Stomach smooth muscle (tissue), 2 donors: Measurements from ENCODE around the gene CNTNAP2.
"Not testable (repeated sequence)": the region's sequence is repeated elsewhere in the genome, so short reads cannot be mapped to it uniquely, and the experiment has no call there.

Source experiments
- H3K27ac ChIP-seq: one replicate; pipeline ENCODE4 v1.7.0; 2013; ENCODE audit warnings: mild to moderate bottlenecking, low read length, inconsistent platforms
- H3K27me3 ChIP-seq, 2 donors: one replicate each; pipeline ENCODE4 v1.7.0; 2013; ENCODE audit warnings: low read length in 2 of 2; ENCODE audit not compliant: insufficient read depth in 2 of 2, control insufficient read depth in 1 of 2
- H3K36me3 ChIP-seq, 2 donors: one replicate each; pipeline ENCODE4 v1.7.0; 2013; ENCODE audit warnings: low read length in 2 of 2; ENCODE audit not compliant: control insufficient read depth in 2 of 2, insufficient read depth in 2 of 2
- H3K4me1 ChIP-seq: one replicate; pipeline ENCODE4 v1.7.0; 2013; ENCODE audit warnings: low read length; ENCODE audit not compliant: control insufficient read depth, insufficient read depth
- H3K4me3 ChIP-seq, 2 donors: one replicate each; pipeline ENCODE4 v1.7.0; 2013; ENCODE audit warnings: low read length in 2 of 2
- H3K9ac ChIP-seq, 2 donors: one replicate each; pipeline ENCODE4 v1.7.0; 2013; ENCODE audit warnings: low read length in 2 of 2, mild to moderate bottlenecking in 1 of 2
- H3K9me3 ChIP-seq, 2 donors: one replicate each; pipeline ENCODE4 v1.7.0; 2013; ENCODE audit warnings: low read length in 2 of 2; ENCODE audit not compliant: control insufficient read depth in 2 of 2
- donor health status: healthy.
- donor health status: Pancreatic carcinoma.

The CNTNAP2 gene

GRCh38 chr7:146146831-146147486, 30.4 kb downstream of the CNTNAP2 start:
- Histone ChIP-seq H3K36me3 (no peaks in the 10 kb centered on the region), H3K9me3 (no peaks in the 10 kb centered on the region), H3K27ac (no peak overlapping the region), H3K9ac (no peak overlapping the region), H3K27me3 (no peaks in the 10 kb centered on the region), H3K4me1 (no peaks in the 10 kb centered on the region), H3K4me3 (no peak overlapping the region)

GRCh38 chr7:146150153-146150552, 33.6 kb downstream of the CNTNAP2 start:
- H3K27me3 ChIP-seq, result no peaks in the 10 kb centered on the region
- H3K4me1 ChIP-seq, result no peaks in the 10 kb centered on the region
- no peaks in the 10 kb centered on the region for H3K9me3 ChIP-seq
- no peak overlapping the region for H3K27ac ChIP-seq
- no peak overlapping the region for H3K4me3 ChIP-seq
- no peaks in the 10 kb centered on the region for H3K36me3 ChIP-seq
- no peak overlapping the region for H3K9ac ChIP-seq

GRCh38 chr7:146172112-146172511, 55.5 kb downstream of the CNTNAP2 start:
- no peak overlapping the region for H3K4me3 ChIP-seq
- H3K9ac ChIP-seq, result no peak overlapping the region
- no peaks in the 10 kb centered on the region for H3K27me3 ChIP-seq
- H3K27ac ChIP-seq, result no peak overlapping the region
- no peaks in the 10 kb centered on the region for H3K4me1 ChIP-seq
- H3K9me3 ChIP-seq, result no peaks in the 10 kb centered on the region
- H3K36me3 ChIP-seq, result no peaks in the 10 kb centered on the region

- no peaks in the 10 kb centered on the region for H3K4me1 ChIP-seq
- H3K4me3 ChIP-seq, result no peak overlapping the region
- no peak overlapping the region for H3K27ac ChIP-seq
- no peaks in the 10 kb centered on the region for H3K36me3 ChIP-seq
- H3K9me3 ChIP-seq, result no peaks in the 10 kb centered on the region
- no peaks in the 10 kb centered on the region for H3K27me3 ChIP-seq
- H3K9ac ChIP-seq, result no peak overlapping the region
These were observed 59.1 kb downstream of the CNTNAP2 start for GRCh38 chr7:146175716-146176115.

GRCh38 chr7:146176860-146177259, 60.3 kb downstream of the CNTNAP2 start:
- Histone ChIP-seq H3K9ac (no peak overlapping the region), H3K9me3 (no peaks in the 10 kb centered on the region), H3K4me3 (no peak overlapping the region), H3K4me1 (no peaks in the 10 kb centered on the region), H3K36me3 (no peaks in the 10 kb centered on the region), H3K27ac (no peak overlapping the region), H3K27me3 (no peaks in the 10 kb centered on the region)

- no peaks in the 10 kb centered on the region for H3K4me1 ChIP-seq
- no peak overlapping the region for H3K9ac ChIP-seq
- no peaks in the 10 kb centered on the region for H3K36me3 ChIP-seq
- no peaks in the 10 kb centered on the region for H3K27me3 ChIP-seq
- H3K27ac ChIP-seq, result no peak overlapping the region
- H3K4me3 ChIP-seq, result no peak overlapping the region
- H3K9me3 ChIP-seq, result no peaks in the 10 kb centered on the region
These were observed 60.7 kb downstream of the CNTNAP2 start for GRCh38 chr7:146177301-146177700.

GRCh38 chr7:146185844-146186243, 69.2 kb downstream of the CNTNAP2 start:
- H3K4me3 ChIP-seq, result no peak overlapping the region
- H3K27ac ChIP-seq, result no peak overlapping the region
- no peak overlapping the region for H3K9ac ChIP-seq
- no peaks in the 10 kb centered on the region for H3K36me3 ChIP-seq
- no peaks in the 10 kb centered on the region for H3K4me1 ChIP-seq
- H3K9me3 ChIP-seq, result peaks cover 0 to 1% of the 10 kb centered on the region in 2 donors
- no peaks in the 10 kb centered on the region for H3K27me3 ChIP-seq

- not testable (repeated sequence) for H3K27ac ChIP-seq, H3K9ac ChIP-seq, H3K9me3 ChIP-seq, H3K4me3 ChIP-seq, H3K4me1 ChIP-seq, H3K36me3 ChIP-seq, H3K27me3 ChIP-seq
These were observed 74.8 kb downstream of the CNTNAP2 start for GRCh38 chr7:146191428-146191827.

GRCh38 chr7:146201945-146202344, 85.3 kb downstream of the CNTNAP2 start:
- Histone ChIP-seq H3K9me3 (no peaks in the 10 kb centered on the region), H3K27me3 (no peaks in the 10 kb centered on the region), H3K9ac (no peak overlapping the region), H3K36me3 (no peaks in the 10 kb centered on the region), H3K4me1 (no peaks in the 10 kb centered on the region), H3K4me3 (no peak overlapping the region), H3K27ac (no peak overlapping the region)

- Histone ChIP-seq H3K27ac (no peak overlapping the region), H3K4me1 (no peaks in the 10 kb centered on the region), H3K4me3 (no peak overlapping the region), H3K9me3 (no peaks in the 10 kb centered on the region), H3K36me3 (no peaks in the 10 kb centered on the region), H3K27me3 (no peaks in the 10 kb centered on the region), H3K9ac (no peak overlapping the region)
These were observed 89.7 kb downstream of the CNTNAP2 start for GRCh38 chr7:146206270-146206669.

- Histone ChIP-seq H3K36me3 (no peaks in the 10 kb centered on the region), H3K9me3 (no peaks in the 10 kb centered on the region), H3K27me3 (no peaks in the 10 kb centered on the region), H3K9ac (no peak overlapping the region), H3K4me1 (no peaks in the 10 kb centered on the region), H3K27ac (no peak overlapping the region), H3K4me3 (no peak overlapping the region)
These were observed 91.9 kb downstream of the CNTNAP2 start for GRCh38 chr7:146208492-146208891.
